Endometrial microvascular endothelial cells (primary cell): ENCODE data around the gene IMMP2L. TPM values are rescaled to one million over a fixed set of nuclear protein-coding genes. Genes with fewer than 3 reads are reported as not detected.
"Not testable (repeated sequence)": the region's sequence is repeated elsewhere in the genome, so short reads cannot be mapped to it uniquely, and the experiment has no call there.

Experiments
- in situ Hi-C: cut with HindIII; loops from 2 replicates; pipeline ENCODE4 v1.10.0; 2017; ENCODE audit warnings: low sequenced_read_pairs, low pct_unique_long_range_greater_than_20kb; ENCODE audit errors: inconsistent ontology term
- total RNA-seq: library from RNA; depleted of rRNA; stranded (reverse); fragments of >200 nt; gene quantifications from one replicate; pipeline ENCODE4 v1.2.3, GENCODE V29; 2015; ENCODE audit errors: inconsistent ontology term

The IMMP2L gene
- total RNA-seq, 1 donor from 2014 or later: 1.6 TPM

DNA sequence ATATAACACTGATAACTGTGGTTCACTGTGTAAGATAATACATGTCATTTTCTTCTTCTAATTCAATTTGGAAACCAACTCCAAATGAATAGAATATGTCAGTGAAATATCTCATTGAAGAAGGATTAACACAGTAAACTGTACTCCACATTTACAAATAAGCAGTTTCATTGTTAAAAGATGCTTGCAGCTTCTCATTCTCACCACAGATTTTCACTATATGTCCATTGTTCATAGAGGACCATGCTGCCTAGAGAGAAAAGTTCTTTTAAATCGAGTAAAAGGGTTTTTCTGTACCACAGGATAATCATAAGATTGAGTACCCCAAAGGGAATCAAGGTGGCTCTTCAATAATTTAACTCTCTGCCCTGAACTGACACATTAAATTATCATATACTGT lies 305.9 kb downstream of the IMMP2L start:
- in situ Hi-C loops: no loop called here

DNA sequence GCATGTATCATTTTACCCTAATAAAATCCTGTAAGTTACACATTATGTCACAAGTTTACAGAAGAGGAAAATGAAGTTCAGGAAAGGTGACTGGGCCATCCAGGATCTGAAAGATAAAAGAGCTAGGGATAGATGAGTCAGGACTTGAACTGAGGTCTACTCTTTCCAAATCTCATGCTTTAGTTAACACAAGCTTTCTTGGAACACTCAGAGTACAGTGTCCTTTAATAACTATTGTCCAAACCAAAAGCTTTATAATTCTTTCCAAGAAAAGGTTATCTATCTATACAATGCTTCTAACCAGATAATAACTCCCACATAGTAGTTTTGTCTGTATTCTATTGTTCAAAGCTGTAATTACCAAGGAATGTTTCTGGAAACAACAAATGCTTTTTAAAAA lies 306.7 kb downstream of the IMMP2L start:
- in situ Hi-C loops: no loop called here

DNA sequence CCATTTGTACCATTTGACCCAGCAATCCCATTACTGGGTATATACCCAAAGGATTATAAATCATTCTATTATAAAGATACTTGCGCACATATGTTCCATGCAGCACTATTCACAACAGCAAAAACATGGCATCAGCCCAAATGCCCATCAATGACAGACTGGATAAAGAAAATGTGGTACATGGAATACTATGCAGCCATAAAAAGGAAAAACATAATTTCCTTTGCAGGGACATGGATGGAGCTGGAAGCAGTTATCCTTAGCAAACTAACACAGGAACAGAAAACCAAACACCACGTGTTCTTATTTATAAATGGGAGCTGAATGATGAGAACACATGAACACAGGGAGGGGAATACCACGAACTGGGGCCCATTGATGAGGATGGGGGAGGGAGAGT lies 310.9 kb downstream of the IMMP2L start:
- in situ Hi-C loops: not testable (repeated sequence)

DNA sequence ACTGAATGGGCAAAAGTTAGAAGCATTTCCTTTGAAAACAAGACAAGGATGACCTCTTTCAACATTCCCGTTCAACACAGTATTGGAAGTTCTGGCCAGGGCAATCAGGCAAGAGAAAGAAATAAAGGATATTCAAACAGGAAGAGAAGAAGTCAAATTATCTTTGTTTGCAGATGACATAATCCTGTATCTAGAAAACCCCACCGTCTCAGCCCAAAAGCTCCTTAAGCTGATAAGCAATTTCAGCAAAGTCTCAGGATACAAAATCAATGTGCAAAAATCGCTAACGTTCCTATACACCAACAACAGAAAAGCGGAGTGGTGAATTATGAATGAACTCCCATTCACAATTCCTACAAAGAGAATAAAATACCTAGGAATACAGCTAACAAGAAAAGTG lies 312.5 kb downstream of the IMMP2L start:
- in situ Hi-C loops: not testable (repeated sequence)

DNA sequence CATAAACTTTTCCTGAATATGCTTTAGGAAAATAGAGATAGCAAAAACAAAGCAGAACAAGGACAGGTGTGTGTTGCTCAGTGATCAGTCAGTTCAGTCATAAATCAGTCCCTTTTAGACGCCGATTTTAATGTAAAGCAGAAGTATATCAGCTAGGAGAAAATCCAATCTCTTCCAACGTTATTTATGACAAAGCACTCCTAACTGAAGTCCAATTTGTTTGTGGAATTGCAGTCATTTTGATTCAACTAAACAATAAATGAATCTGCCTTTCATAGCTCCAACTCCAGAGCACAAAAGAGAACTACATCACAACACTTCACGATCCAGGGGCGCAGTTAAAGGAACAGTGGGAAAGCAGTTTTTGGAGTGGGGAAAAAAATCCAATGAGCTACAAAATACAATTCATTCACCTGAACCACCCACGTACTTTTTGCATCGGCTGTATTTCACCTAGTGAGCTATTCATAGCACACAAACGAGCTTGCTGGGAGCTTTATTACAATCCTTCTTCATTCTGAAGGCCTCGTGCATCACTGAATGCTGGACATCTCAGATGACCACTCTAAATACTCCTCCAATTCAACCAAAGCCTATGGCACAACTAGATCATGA lies 320.0 kb downstream of the IMMP2L start:
- in situ Hi-C loops: no loop called here

DNA sequence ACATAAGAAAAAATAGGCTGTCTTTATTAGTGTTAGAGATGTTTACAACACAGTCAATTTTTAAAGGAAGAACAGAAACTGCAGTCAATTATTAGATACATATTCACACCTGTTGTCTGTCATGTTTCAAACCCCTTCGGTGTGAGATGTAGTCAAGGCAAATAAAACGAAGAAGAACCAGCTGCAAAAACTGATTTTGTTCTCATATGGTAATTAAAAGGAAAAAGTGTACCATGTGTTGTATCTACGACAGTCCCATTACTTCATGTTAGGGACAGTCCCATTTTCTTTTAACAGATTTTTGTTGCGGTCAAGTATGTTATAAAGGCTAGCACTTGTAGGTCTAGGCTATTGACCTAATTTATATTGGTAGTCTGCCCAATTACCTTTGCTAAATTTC lies 321.9 kb downstream of the IMMP2L start:
- in situ Hi-C loops: no loop called here

DNA sequence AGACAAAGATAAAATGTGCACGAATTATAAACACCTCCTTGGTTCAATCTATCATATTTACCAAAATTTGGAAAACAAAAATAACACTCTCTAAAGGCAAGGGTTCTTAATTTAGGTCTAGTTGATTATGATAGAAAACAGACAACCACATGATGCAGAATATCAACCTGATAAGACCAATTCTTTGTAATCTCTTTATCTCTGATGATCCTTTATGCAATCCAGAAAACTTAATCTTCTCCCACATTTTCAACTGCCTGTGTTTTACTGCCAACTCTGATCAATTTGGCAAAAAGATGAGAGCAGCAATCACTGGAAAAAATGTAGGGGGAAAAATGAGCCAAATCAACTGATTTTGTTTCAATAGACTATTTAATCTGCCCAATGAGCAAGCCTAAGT lies 322.9 kb downstream of the IMMP2L start:
- in situ Hi-C loops: no loop called here

DNA sequence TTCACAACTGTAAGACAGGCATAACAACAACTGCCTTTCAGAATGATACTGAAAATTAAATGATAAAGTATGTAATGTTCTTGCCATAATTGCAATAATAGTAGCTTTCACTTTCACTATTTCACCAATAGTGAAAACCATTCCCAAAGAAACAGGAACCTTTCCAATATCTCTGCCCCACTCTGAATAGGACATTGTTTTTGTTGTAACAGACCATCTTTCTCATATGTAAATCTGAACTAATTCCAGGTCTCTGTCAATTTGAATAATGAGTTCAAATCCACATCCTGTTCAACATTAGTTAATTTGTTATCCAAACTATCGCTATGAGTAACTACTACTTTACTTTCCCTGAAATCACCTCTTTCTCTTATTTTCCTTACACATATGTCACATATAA lies 323.4 kb downstream of the IMMP2L start:
- in situ Hi-C loops: no loop called here

DNA sequence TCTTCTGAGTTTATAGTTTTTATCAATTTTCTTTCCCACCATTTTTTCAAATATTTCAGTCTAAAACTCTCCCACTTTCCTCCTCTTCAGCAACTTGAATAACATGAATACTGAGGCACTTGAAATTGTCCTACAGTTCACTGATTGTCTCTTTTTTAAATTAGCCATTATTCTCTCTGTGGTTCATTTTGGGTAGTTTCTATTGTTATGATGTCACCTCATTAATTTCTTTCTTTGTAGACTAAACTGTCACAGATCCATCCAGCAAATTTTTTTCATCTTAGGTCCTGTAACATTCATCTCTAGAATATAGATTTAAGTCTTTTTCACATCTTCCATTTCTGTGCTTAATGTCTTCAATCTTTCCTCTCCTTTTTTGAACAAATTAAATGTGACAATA lies 326.6 kb downstream of the IMMP2L start:
- in situ Hi-C loops: no loop called here

DNA sequence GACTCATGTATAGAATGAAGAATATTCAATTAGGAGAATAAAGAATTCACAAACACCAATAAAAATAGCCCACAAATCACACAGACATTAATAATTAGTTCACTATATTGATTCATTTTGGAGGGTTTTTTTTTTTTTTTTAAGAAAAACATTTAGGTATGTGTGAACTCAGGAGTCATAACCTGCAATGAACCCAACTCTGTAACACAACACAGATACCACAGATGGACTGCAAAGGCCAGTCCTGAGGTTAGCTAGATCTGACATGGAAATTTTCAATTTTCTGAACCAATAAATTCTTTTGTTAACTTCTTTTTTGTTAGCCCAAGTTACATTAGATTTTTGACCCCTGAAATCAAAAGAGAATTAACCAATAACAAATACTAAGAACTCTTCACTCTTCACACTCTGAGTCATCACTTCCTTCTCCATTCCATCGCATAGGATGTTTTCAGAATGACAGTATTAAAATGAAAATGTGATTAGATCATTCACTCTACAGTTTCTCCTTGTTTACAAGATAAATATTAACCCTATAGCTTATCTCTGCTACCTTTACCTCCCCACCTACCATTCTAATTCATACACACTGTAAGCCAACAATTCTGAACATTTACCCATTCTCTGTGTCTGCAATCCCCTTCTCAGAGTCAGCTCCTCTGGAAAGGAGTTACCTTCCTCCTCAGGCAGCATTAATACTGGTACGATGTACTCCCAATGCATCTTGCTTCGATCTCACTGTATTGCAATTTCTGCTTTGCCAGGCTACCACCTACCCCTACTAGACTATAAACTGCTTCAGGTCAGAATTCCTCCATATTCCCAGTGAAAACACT lies 329.8 kb downstream of the IMMP2L start:
- in situ Hi-C loops: no loop called here

DNA sequence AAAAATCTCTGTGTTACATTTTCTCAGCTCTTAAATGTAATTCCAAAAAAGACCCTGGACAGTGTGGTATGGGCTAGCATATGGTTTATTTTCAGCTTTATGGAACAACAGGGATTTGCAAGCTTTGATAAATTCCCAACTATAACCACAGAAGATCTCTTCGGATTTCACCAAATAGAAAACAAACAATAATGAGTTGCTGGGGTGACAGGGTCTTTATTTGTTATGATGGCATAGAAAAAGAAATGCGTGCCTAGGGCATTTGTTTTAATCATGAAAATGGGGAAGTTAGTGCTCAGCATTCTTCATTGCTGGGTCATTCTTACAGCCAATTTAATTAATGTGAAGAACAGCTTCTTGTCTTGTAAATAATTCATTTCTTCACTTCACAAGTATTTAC lies 332.4 kb downstream of the IMMP2L start:
- in situ Hi-C loops: no loop called here

DNA sequence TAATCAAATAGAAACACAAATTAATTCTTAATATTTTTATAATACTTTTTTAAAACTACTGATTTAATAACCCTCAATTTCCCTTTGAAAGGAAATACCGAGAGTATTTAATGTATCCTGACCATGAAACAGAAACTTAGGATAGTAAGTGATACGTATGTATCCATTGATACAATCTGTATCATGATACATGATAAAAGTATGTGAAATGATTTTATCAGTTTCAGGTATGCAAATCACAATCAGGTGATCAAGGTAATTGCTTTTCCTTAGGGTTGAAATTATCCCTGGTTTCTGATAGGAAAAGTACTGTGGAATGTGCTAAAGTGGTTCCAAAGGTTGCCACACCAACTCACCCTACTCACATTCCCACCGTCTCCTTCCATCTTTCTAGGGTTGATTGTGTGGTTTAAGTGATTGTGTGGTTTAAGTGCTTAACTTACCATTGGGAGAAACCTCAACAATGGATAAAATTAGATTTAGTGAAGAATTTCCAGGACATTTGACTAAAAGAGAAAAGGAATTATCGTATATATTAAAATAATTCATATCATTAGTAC lies 333.0 kb downstream of the IMMP2L start:
- in situ Hi-C loops: no loop called here

DNA sequence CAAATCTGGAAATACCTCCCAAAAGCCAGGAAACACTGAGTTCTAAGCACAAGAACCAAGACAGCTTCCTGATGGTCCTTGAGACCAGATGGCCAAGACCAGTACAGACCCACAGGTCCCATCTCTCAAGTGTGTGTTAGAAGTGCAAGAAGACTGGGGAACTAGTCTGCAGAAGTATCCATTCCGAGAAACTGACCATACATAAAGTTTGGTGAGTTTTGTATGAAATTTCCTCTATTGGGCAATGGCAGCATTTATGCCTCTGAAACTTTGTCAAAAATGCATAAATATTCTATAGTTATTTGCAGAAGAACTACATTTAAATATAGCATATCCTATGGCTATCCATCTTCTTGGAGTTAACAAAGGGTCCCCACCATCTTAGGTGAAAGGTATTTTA lies 333.9 kb downstream of the IMMP2L start:
- in situ Hi-C loops: no loop called here

DNA sequence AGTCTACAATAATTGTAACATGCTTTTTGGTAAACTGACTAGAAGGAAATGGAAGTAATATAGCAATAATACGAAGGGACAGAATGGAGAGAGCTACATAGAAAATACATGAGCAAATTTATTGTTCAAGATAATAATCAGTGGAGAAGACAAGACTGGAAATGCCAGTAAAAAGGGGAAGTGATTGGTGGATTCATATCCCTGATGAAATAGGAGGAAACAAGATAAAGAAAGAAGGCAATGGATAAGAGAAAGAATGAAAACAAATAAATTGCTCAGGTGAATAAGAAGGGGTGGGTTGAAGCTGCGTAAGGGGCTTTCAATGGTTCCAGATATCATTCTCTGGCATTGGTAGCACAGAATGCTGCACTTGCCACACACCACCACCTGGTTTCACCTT lies 335.5 kb downstream of the IMMP2L start:
- in situ Hi-C loops: no loop called here

DNA sequence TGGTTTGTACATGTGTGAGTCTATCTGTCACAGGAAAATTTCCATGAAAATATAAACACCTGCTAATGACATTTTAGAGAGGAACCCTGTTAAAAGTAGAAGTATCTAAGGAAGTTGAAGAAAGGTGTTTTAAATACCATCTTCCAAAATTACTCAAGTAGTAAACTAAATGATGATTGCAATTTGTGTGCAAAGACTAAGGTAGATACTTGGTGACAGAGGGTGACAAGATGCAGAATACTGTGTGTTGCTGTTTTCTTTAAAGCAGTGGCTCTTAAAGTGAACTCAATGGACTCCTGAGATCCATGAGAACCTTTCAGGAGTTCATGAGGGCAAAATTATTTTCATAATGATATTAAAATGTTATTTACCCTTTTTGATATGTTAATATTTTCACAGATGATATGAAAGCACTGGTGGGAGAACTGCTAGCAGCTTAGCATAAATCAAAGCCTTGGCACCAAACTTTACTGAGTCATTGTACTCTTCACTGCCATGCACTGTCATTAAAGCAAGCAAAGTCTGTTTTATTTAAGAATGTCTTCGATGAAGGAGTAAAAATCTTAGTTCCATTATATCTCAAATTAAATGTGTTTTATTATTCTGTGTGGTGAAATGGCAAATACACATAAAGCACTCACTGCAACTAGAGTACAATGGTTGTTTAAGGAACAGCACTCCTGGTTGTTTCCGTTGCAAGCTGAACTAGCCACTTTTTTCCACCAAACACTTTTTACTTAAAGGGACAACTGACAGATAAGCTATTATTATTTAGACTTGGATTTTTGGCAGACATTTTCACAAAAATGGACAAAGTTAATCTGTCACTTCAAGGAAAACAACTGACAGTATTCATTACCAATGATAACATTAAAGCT lies 337.7 kb downstream of the IMMP2L start:
- in situ Hi-C loops: no loop called here

DNA sequence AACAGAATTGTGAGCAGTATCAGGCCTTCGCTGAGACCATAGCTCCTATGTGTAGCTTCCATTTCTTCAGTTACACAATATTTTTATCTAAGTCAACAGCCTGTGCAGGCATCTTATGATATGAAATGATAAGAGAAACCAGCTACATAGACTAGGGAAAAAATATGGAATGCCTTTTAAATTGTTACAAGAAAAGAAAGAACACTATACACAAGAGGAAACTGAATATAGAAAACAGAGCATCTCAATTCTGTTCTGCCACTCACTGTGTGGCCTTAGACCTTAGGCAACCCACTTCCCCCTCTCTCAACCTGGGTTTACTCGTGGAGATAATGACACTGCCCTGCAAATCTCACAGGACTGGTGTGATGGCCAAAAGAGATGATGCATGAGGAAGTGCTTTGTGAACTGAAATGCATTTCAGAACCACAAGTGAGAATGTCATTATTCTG lies 338.5 kb downstream of the IMMP2L start:
- in situ Hi-C loops: no loop called here

DNA sequence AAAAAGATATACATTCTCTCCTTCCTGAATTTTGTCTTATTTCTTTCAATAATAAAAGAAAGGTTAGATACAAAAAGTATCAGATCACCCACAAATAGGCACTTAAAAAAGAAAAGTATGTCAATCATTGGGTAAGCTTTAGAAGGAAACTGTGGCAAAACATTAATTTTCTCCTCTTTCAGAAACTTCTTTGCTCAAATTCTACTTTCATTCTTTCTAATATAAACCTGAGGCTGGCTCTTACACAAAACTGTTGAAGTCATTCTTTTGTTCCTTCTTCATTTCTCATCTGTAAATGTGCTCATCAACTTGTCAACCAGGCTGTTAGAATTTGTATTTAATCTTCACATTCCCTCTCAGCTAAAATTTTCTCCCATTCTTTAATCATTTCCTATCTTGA lies 346.7 kb downstream of the IMMP2L start:
- in situ Hi-C loops: no loop called here

DNA sequence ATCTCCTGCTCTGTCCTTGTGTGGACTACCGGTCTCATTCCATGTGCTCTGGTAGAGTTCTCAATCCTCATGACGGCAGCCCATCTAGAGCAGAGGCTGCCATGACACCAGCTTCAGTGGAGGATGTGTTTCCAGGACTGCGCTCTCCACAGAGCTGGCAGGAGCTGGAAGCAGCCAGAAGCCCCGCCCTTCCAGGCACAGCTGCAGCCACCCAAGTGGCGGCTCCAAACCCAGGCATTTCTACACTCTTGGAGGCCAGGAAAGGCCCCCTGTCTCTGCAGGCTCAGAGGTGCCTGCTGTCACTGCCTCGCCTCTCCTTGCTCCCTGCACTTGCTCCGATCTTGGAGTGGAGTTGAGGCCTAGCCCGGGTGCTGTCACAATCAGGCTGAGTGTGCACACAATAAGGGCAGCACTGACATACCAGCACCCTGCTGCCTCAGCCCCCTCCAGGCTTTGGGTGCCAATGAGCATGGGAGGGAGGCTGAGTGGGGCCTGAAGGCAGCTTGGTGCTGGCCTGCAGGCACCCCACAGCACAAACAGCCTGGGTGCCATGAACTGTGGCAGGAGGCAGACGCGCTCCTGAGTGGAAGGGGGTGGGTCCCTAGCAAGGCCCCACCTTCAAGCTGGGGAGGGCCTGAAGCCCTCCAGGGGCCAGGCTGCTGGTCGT lies 349.3 kb downstream of the IMMP2L start:
- in situ Hi-C loops: no loop called here

DNA sequence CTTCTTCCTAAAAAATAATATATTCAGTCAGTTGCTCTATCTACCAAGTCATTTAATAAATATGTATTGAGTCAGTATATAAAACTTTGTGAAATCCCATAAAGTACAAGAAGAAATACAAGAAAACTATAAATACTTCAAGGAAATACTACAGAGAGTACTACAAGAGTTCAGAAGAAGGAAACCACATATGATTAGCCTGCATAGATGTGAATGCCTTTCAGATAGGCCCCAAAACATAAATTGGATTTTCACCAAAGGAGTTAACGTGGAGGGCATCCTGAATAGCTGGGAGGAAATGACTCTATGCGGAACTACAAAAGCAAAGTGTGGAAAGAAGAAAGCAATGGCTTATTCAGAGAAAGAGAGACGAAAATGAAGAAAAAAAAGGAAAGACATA lies 351.3 kb downstream of the IMMP2L start:
- in situ Hi-C loops: no loop called here
